Endothelial cell of umbilical vein (primary cell): ENCODE measurements around the gene LCMT1. TPM values are rescaled to one million over a fixed set of nuclear protein-coding genes. Genes with fewer than 3 reads are reported as not detected.
"Not testable (repeated sequence)": the region's sequence is repeated elsewhere in the genome, so short reads cannot be mapped to it uniquely, and the experiment has no call there.

Experiments used
- BruUV-seq: library from RNA; stranded (reverse); fragments of 400-500 nt; replicated peaks from 2 replicates; lab custom pipeline; 2021; lab: Mats Ljungman, UMichigan
- CTCF ChIA-PET: fragments of 300-600, 350-600 bp; sonication (Branson Sonifier 250); formaldehyde crosslinking; loops from one replicate; lab custom pipeline; 2021; ENCODE audit warnings: antibody characterized with exemption, inconsistent platforms; lab: Charles Lee
- POLR2A ChIA-PET: fragments of 300-600, 350-600 bp; sonication (Branson Sonifier 250); formaldehyde crosslinking; loops from one replicate; lab custom pipeline; 2021; ENCODE audit warnings: antibody characterized with exemption, inconsistent platforms; lab: Charles Lee
- DNase-seq: peaks from one replicate; pipeline ENCODE4 v3.0.0-alpha.2; 2011; ENCODE audit warnings: low read depth, low spot score
- FAIRE-seq: peaks from 2 replicates; lab custom pipeline; 2011; peaks lifted over from hg19 to GRCh38; lab: Jason Lieb, UNC
- H2AFZ ChIP-seq: 2 replicates; pipeline ENCODE4 v1.6.0; 2012; ENCODE audit warnings: low read depth, low read length, control low read depth, inconsistent platforms
- H3K27ac ChIP-seq: 2 replicates; pipeline ENCODE4 v1.5.1; 2011; ENCODE audit warnings: low read depth, mild to moderate bottlenecking, control low read depth, low read length, moderate library complexity; ENCODE audit not compliant: insufficient read depth
- H3K27me3 ChIP-seq, 2 experiments: 2 replicates each; pipeline versions ENCODE4 v1.6.0 to v1.6.1; 2011; ENCODE audit warnings: low read length in 2 of 2, mixed read lengths in 1 of 2; ENCODE audit not compliant: control insufficient read depth in 2 of 2, insufficient read depth in 2 of 2
- H3K36me3 ChIP-seq, 2 experiments: 2 replicates in 1 of 2; 3 replicates in 1 of 2; pipeline ENCODE4 v1.5.1; 2011; ENCODE audit warnings: low read length in 2 of 2, mild to moderate bottlenecking in 1 of 2, moderate library complexity in 1 of 2; ENCODE audit not compliant: control insufficient read depth in 2 of 2, insufficient read depth in 2 of 2; ENCODE audit errors: extremely low read depth in 1 of 2
- H3K4me1 ChIP-seq: 3 replicates; pipeline ENCODE4 v1.5.1; 2011; ENCODE audit warnings: mild to moderate bottlenecking, low read length; ENCODE audit not compliant: control insufficient read depth, insufficient read depth; ENCODE audit errors: extremely low read depth
- H3K4me2 ChIP-seq: 2 replicates; pipeline ENCODE4 v1.6.1; 2011; ENCODE audit warnings: low read length, control low read depth, mixed read lengths; ENCODE audit not compliant: insufficient read depth
- H3K4me3 ChIP-seq, 3 experiments: fragments of 200-600 bp in 1 of 3; sonication (generic), shearing (Covaris generic) in 1 of 3; replicated peaks in 1 of 3; 2 replicates each; pipeline ENCODE4 v1.5.1; 2011 to 2016; ENCODE audit warnings: control low read depth in 3 of 3, low read length in 3 of 3, mild to moderate bottlenecking in 2 of 3, inconsistent platforms in 1 of 3, low read depth in 1 of 3, moderate library complexity in 1 of 3; ENCODE audit not compliant: insufficient read depth in 1 of 3
- H3K79me2 ChIP-seq: 2 replicates; pipeline ENCODE4 v1.6.0; 2012; ENCODE audit warnings: low read length, inconsistent platforms; ENCODE audit not compliant: control insufficient read depth, insufficient read depth
- H3K9ac ChIP-seq: replicated peaks from 2 replicates; pipeline ENCODE3; 2011; ENCODE audit warnings: low read length, control low read depth; ENCODE audit not compliant: insufficient read depth; ENCODE audit errors: extremely low read depth
- H3K9me1 ChIP-seq: replicated peaks from 3 replicates; pipeline ENCODE4 v1.6.0; 2011; ENCODE audit warnings: mild to moderate bottlenecking, low read length; ENCODE audit not compliant: control insufficient read depth, insufficient read depth; ENCODE audit errors: extremely low read depth
- H3K9me3 ChIP-seq: replicated peaks from 2 replicates; pipeline ENCODE4 v1.5.1; 2012; ENCODE audit warnings: low read length, inconsistent platforms; ENCODE audit not compliant: control insufficient read depth, insufficient read depth
- H4K20me1 ChIP-seq: replicated peaks from 2 replicates; pipeline ENCODE3; 2011; ENCODE audit warnings: mild to moderate bottlenecking, low read length; ENCODE audit not compliant: control insufficient read depth, insufficient read depth; ENCODE audit errors: extremely low read depth
- CTCF ChIP-seq, 2 donors: IDR thresholded peaks; 1 replicate in 1 of 2; 2 replicates in 1 of 2; pipeline ENCODE4 v1.5.1; 2011; ENCODE audit warnings: low read length in 2 of 2, mild to moderate bottlenecking in 2 of 2, moderate library complexity in 2 of 2, control low read depth in 1 of 2, inconsistent platforms in 1 of 2, low read depth in 1 of 2; ENCODE audit not compliant: insufficient read depth in 1 of 2; ENCODE audit errors: extremely low read depth in 1 of 2
- EZH2 ChIP-seq: IDR thresholded peaks from 2 replicates; pipeline ENCODE4 v1.6.1; 2012; ENCODE audit warnings: borderline replicate concordance, low read depth, mild to moderate bottlenecking, moderate library complexity, low read length, inconsistent platforms; ENCODE audit not compliant: severe bottlenecking
- FOS ChIP-seq: IDR thresholded peaks from 2 replicates; pipeline ENCODE4 v1.6.1; 2011; ENCODE audit warnings: mild to moderate bottlenecking, low read length, moderate library complexity, borderline replicate concordance; ENCODE audit not compliant: insufficient read depth
- MAX ChIP-seq: IDR thresholded peaks from 2 replicates; pipeline ENCODE4 v1.6.1; 2011; ENCODE audit not compliant: insufficient read depth, insufficient read length
- dilution Hi-C: fragments of 300-500 bp; cut with MboI; formaldehyde crosslinking; loops from one replicate; pipeline ENCODE4 v1.15.0; 2019; ENCODE audit warnings: low sequenced_read_pairs; ENCODE audit not compliant: extremely low pct_ligation_motif_present
- intact Hi-C: fragments of 100-400 bp; cut with micrococcal nuclease; formaldehyde crosslinking; loops from one replicate; pipeline ENCODE4 v1.10.0; 2022
- polyA plus RNA-seq, 4 experiments: library from polyadenylated mRNA; depleted of rRNA in 3 of 4; stranded (reverse) in 3 of 4; unstranded in 1 of 4; fragments of >200 nt; gene quantifications; 2 replicates each; pipeline versions ENCODE4 v1.2.1 to v1.2.3, GENCODE V29; 2011 to 2012; ENCODE audit warnings: missing spikeins in 1 of 4
- total RNA-seq: library from RNA; stranded (reverse); gene quantifications from 2 replicates; pipeline ENCODE4 v1.2.3, GENCODE V29; 2021

The LCMT1 gene
- total and polyA plus RNA-seq, 2 donors (not counting 3 experiments of a cell fraction or from before 2014, with no cell fraction given), result 23.5 to 36.2 TPM

- peak; percentile 90 for FAIRE-seq
- Histone ChIP-seq H3K4me2 (no peak overlapping the region), H3K9ac (no peak overlapping the region)
These were observed 15.3 kb downstream of the LCMT1 start for GRCh38 chr16:25126820-25127232.

GRCh38 chr16:25132751-25133150 lies 21.2 kb downstream of the LCMT1 start:
- H3K4me1 ChIP-seq, H4K20me1 ChIP-seq, FAIRE-seq, H3K79me2 ChIP-seq, H3K36me3 ChIP-seq, H3K4me2 ChIP-seq, intact Hi-C loops, H3K4me3 ChIP-seq, H3K27ac ChIP-seq, BruUV-seq, H2AFZ ChIP-seq, H3K27me3 ChIP-seq, H3K9ac ChIP-seq, dilution Hi-C loops, H3K9me1 ChIP-seq, DNase-seq, H3K9me3 ChIP-seq, POLR2A ChIA-PET: not testable (repeated sequence)
- CTCF ChIA-PET, result interaction anchor here (1.2 to 1.9 kb wide), 5 partner anchors 12 to 1977 kb away, joined by 3 to 11 read pairs (median 3); no protein-coding TSS in a partner anchor

More at GRCh38 chr16:25126820-25127232, 15.3 kb downstream of the LCMT1 start:
- no TSS peak for BruUV-seq
- no peaks in the 10 kb centered on the region for H3K79me2 ChIP-seq
- H3K27me3 ChIP-seq, result no peaks in the 10 kb centered on the region
- no peak overlapping the region for H3K4me3 ChIP-seq
- no peaks in the 10 kb centered on the region for H4K20me1 ChIP-seq
- ChIA-PET POLR2A (no interaction called here), CTCF (interaction anchor here (0.6 to 1.9 kb wide), 18 partner anchors 8 to 1983 kb away, joined by 3 to 53 read pairs (median 4); partner anchors contain the start of gene LCMT1)
- H3K4me1 ChIP-seq, result no peaks in the 10 kb centered on the region
- no peak overlapping the region for H3K27ac ChIP-seq
- intact Hi-C loops, result loop anchor here (1.0 kb wide), 2 partner anchors 72 to 98 kb away; no protein-coding TSS in a partner anchor
- H2AFZ ChIP-seq, result no peak overlapping the region
- TF ChIP-seq CTCF (IDR thresholded peaks at IDR 0.05; ENCODE audit: extremely low read depth in 1 of 2, insufficient read depth in 1 of 2, low read depth in 1 of 2, low read length in 2 of 2) (peak; percentile 48 to 49), FOS (peak; percentile 58), EZH2 (no peak), MAX (no peak)
- H3K9me1 ChIP-seq, result no peaks in the 10 kb centered on the region
- dilution Hi-C loops, result no loop called here
- peaks cover 3 to 4% of the 10 kb centered on the region in 2 experiments for H3K36me3 ChIP-seq
- no peaks in the 10 kb centered on the region for H3K9me3 ChIP-seq
- peak; percentile 58 for DNase-seq
